Measurements from ENCODE around the gene YOD1. TPM values are rescaled to one million over a fixed set of nuclear protein-coding genes. Genes with fewer than 3 reads are reported as not detected.

Gene YOD1
- polyA plus RNA-seq, 1 donor (not counting 4 experiments of a cell fraction or from before 2014, with no cell fraction given) = 5.2 TPM

- TF ChIP-seq CTCF (optimal IDR thresholded peaks at IDR 0.05 in 1 of 3, IDR thresholded peaks at IDR 0.05 in 1 of 3, conservative IDR thresholded peaks at IDR 0.05 in 1 of 3; ENCODE audit: extremely low read depth in 1 of 3, insufficient read depth in 2 of 3, low read length in 3 of 3) = no peak
- no peak for TF ChIP-seq EZH2 (IDR thresholded peaks at IDR 0.05; ENCODE audit: low read length)
- Histone ChIP-seq H2AFZ (ENCODE audit: control insufficient read depth, low read length) (no peak overlapping the region), H3K27ac (ENCODE audit: control insufficient read depth, insufficient read depth, low read length) (no peak overlapping the region), H3K79me2 (ENCODE audit: control insufficient read depth, insufficient read depth, low read length) (peaks cover 13% of the 10 kb centered on the region), H3K4me1 (ENCODE audit: control insufficient read depth, extremely low read depth, insufficient read depth, low read length) (peaks cover 29% of the 10 kb centered on the region), H3K4me2 (ENCODE audit: control insufficient read depth, extremely low read depth, insufficient read depth, low read depth, low read length) (peak overlapping the region; percentile 94), H3K9me3 (ENCODE audit: control insufficient read depth, low read depth, low read length) (no peaks in the 10 kb centered on the region), H3K27me3 (ENCODE audit: control insufficient read depth, extremely low read depth, insufficient read depth, low read length) (no peaks in the 10 kb centered on the region), H4K20me1 (ENCODE audit: control insufficient read depth, extremely low read depth, insufficient read depth, low read length) (no peaks in the 10 kb centered on the region), H3K36me3 (ENCODE audit: control insufficient read depth in 2 of 2, extremely low read depth in 1 of 2, insufficient read depth in 2 of 2, low read length in 2 of 2) (peaks cover 1 to 2% of the 10 kb centered on the region in 2 experiments), H3K4me3 (ENCODE audit: control insufficient read depth in 2 of 3, extremely low read depth in 1 of 3, insufficient read depth in 2 of 3, low read depth in 1 of 3, low read length in 3 of 3) (no peak overlapping the region), H3K9me1 (ENCODE audit: control insufficient read depth, extremely low read depth, insufficient read depth, low read length) (no peaks in the 10 kb centered on the region), H3K9ac (ENCODE audit: control insufficient read depth, extremely low read depth, insufficient read depth, low read length) (no peak overlapping the region)
- DNase-seq (ENCODE audit: low read depth, low spot score) = no peak
- dilution Hi-C loops (cut with MboI; ENCODE audit: extremely low pct_ligation_motif_present, low sequenced_read_pairs) = no loop called here
- FAIRE-seq = no peak
These were observed 3.5 kb upstream of the YOD1 start for GRCh38 chr1:207054491-207054890.

GRCh38 chr1:207052911-207053769, 2.1 kb upstream of the YOD1 start, which contains the start of gene PFKFB2:
Gene PFKFB2 (plus strand): TSS chr1:207053275. CDS start chr1:207054718, 1,443 bp downstream.
- Histone ChIP-seq H3K9me3 (ENCODE audit: control insufficient read depth, low read depth, low read length) (no peaks in the 10 kb centered on the region), H3K79me2 (ENCODE audit: control insufficient read depth, insufficient read depth, low read length) (peaks cover 26% of the 10 kb centered on the region), H3K27me3 (ENCODE audit: control insufficient read depth, extremely low read depth, insufficient read depth, low read length) (no peaks in the 10 kb centered on the region), H3K4me3 (ENCODE audit: control insufficient read depth in 2 of 3, extremely low read depth in 1 of 3, insufficient read depth in 2 of 3, low read depth in 1 of 3, low read length in 3 of 3) (peak within 1 kb of the TSS; percentile 66 to 90 (median 71)), H2AFZ (ENCODE audit: control insufficient read depth, low read length) (peak within 1 kb of the TSS; percentile 92), H3K27ac (ENCODE audit: control insufficient read depth, insufficient read depth, low read length) (peak within 1 kb of the TSS; percentile 97), H3K4me2 (ENCODE audit: control insufficient read depth, extremely low read depth, insufficient read depth, low read depth, low read length) (peak within 1 kb of the TSS; percentile 99), H3K9me1 (ENCODE audit: control insufficient read depth, extremely low read depth, insufficient read depth, low read length) (no peaks in the 10 kb centered on the region), H3K36me3 (ENCODE audit: control insufficient read depth in 2 of 2, extremely low read depth in 1 of 2, insufficient read depth in 2 of 2, low read length in 2 of 2) (peaks cover 6 to 12% of the 10 kb centered on the region in 2 experiments), H3K4me1 (ENCODE audit: control insufficient read depth, extremely low read depth, insufficient read depth, low read length) (peaks cover 35% of the 10 kb centered on the region), H3K9ac (ENCODE audit: control insufficient read depth, extremely low read depth, insufficient read depth, low read length) (peak within 1 kb of the TSS; percentile 97), H4K20me1 (ENCODE audit: control insufficient read depth, extremely low read depth, insufficient read depth, low read length) (no peaks in the 10 kb centered on the region)
- FAIRE-seq (no peak), DNase-seq (ENCODE audit: low read depth, low spot score) (peak; percentile 96)
- TF ChIP-seq EZH2 (IDR thresholded peaks at IDR 0.05; ENCODE audit: low read length) (no peak), CTCF (optimal IDR thresholded peaks at IDR 0.05 in 1 of 3, IDR thresholded peaks at IDR 0.05 in 1 of 3, conservative IDR thresholded peaks at IDR 0.05 in 1 of 3; ENCODE audit: extremely low read depth in 1 of 3, insufficient read depth in 2 of 3, low read length in 3 of 3) (peak in 2 of 3 experiments; percentile 9 to 31)
- dilution Hi-C loops (cut with MboI; ENCODE audit: extremely low pct_ligation_motif_present, low sequenced_read_pairs) = no loop called here

All from keratinocyte (primary cell).